Measurements from ENCODE around the gene PURB. TPM values are rescaled to one million over a fixed set of nuclear protein-coding genes. Genes with fewer than 3 reads are reported as not detected.
"Not testable (repeated sequence)": the region's sequence is repeated elsewhere in the genome, so short reads cannot be mapped to it uniquely, and the experiment has no call there.

The PURB gene
- total RNA-seq, 1 donor, result 27.3 TPM

GRCh38 chr7:44849885-44850544 lies 35.3 kb downstream of the PURB start:
- Histone ChIP-seq H3K27me3 (ENCODE audit: insufficient read depth, low read length) (no peaks in the 10 kb centered on the region), H3K4me3 (ENCODE audit: low read length) (no peak overlapping the region), H3K9me3 (ENCODE audit: low read depth, low read length) (no peaks in the 10 kb centered on the region), H3K4me1 (ENCODE audit: insufficient read depth, low read length) (peaks cover 32% of the 10 kb centered on the region)

DNA sequence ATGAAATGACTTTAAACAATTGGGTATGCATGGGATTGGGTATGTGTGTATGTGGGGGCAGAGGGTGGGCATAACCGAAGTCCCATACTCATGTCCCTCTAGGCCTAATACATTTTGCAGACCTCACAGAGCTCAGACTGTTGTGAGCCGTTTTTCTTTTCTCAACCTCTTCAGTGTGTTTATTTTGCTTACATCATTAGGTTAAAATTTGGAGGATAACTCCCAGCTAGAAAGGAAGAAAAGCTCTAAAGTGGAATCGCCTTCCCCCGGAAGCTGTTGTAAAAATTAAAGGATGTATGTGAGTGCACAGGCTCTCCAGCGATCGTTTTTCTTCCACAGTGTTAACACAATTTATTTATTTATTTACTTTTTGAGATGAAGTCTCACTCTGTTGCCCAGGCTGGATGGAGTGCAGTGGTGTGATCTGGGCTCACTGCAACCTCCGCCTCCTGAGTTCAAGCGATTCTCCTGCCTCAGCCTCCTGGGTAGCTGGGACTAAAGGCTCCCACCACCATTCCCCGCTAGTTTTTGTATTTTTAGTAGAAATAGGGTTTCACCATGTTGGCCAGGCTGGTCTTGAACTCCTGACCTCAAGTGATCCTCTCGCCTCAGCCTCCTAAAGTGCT lies 36.0 kb downstream of the PURB start:
- no peaks in the 10 kb centered on the region for H3K27me3 ChIP-seq (ENCODE audit: insufficient read depth, low read length)
- H3K9me3 ChIP-seq (ENCODE audit: low read depth, low read length), result no peaks in the 10 kb centered on the region
- H3K4me3 ChIP-seq (ENCODE audit: low read length), result no peak overlapping the region
- peaks cover 34% of the 10 kb centered on the region for H3K4me1 ChIP-seq (ENCODE audit: insufficient read depth, low read length)

- Histone ChIP-seq H3K9me3 (ENCODE audit: low read depth, low read length) (no peaks in the 10 kb centered on the region), H3K4me3 (ENCODE audit: low read length) (peak within 1 kb of the TSS; percentile 75), H3K27me3 (ENCODE audit: insufficient read depth, low read length) (no peaks in the 10 kb centered on the region), H3K4me1 (ENCODE audit: insufficient read depth, low read length) (peaks cover 36% of the 10 kb centered on the region)
Measured at GRCh38 chr7:44847920-44848634, 37.3 kb downstream of the PURB start, which contains the start of gene H2AZ2. H2AZ2 (minus strand) TSS chr7:44848087; CDS start chr7:44847971, 116 bp downstream.

GRCh38 chr7:44847509-44847919 lies 37.8 kb downstream of the PURB start:
- Histone ChIP-seq H3K4me3 (ENCODE audit: low read length) (peak overlapping the region; percentile 75), H3K9me3 (ENCODE audit: low read depth, low read length) (no peaks in the 10 kb centered on the region), H3K27me3 (ENCODE audit: insufficient read depth, low read length) (no peaks in the 10 kb centered on the region), H3K4me1 (ENCODE audit: insufficient read depth, low read length) (peaks cover 36% of the 10 kb centered on the region)

DNA sequence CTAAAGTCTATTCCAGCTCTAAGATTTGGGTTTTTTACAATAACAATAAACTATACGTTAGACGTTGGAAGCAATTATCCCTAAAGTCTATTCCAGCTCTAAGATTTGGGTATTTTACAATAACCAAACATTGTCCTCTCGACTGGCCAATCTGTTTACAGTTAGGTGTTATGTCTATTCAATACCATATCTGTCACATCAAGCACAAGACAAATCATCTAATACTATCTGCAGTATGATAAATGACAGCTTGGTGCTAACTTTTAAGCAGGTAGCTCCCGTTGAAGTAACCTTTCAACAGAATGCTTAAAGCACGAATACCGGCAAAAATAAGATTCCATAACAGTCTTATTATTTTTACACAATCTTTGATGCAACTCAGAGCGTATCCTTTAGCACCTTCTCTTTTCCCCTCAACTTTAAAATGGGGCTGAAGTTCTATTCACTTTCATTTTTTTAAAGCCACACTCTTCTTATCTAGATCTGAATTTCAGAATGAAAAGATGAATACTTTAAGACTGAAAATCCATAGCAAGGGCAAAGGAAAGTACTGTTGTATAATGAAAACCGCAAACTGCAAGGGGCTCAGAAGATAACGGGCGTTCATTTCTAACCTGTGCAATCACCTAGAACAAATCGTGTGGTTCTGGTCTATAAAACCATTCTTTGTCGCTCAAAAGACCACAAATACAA lies 38.4 kb downstream of the PURB start:
- peaks cover 38% of the 10 kb centered on the region for H3K4me1 ChIP-seq (ENCODE audit: insufficient read depth, low read length)
- no peaks in the 10 kb centered on the region for H3K9me3 ChIP-seq (ENCODE audit: low read depth, low read length)
- H3K4me3 ChIP-seq (ENCODE audit: low read length), result peak overlapping the region; percentile 75
- no peaks in the 10 kb centered on the region for H3K27me3 ChIP-seq (ENCODE audit: insufficient read depth, low read length)

DNA sequence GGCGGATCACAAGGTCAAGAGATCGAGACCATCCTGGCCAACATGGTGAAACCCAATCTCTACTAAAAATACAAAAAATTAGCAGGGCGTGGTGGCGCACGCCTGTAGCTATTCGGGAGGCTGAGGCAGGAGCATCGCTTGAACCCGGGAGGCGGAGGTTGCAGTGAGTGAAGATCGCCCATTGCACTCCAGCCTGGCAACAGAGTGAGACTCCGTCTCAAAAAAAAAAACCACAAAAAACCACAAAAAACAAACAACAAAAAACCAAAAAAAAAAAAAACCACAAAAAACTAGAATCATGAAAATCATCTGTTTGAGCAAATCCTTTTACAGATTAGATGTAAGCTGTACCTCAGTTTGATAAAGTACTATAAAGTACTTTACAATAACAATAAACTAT lies 38.9 kb downstream of the PURB start:
- Histone ChIP-seq H3K4me1 (ENCODE audit: insufficient read depth, low read length) (peaks cover 44% of the 10 kb centered on the region), H3K4me3 (ENCODE audit: low read length) (peak overlapping the region; percentile 75)
- not testable (repeated sequence) for H3K9me3 ChIP-seq (ENCODE audit: low read depth, low read length); H3K27me3 ChIP-seq (ENCODE audit: insufficient read depth, low read length)

GRCh38 chr7:44845451-44845850 lies 39.9 kb downstream of the PURB start:
- no peak overlapping the region for H3K4me3 ChIP-seq (ENCODE audit: low read length)
- H3K27me3 ChIP-seq (ENCODE audit: insufficient read depth, low read length), result no peaks in the 10 kb centered on the region
- H3K4me1 ChIP-seq (ENCODE audit: insufficient read depth, low read length), result peaks cover 51% of the 10 kb centered on the region
- H3K9me3 ChIP-seq (ENCODE audit: low read depth, low read length), result no peaks in the 10 kb centered on the region

DNA sequence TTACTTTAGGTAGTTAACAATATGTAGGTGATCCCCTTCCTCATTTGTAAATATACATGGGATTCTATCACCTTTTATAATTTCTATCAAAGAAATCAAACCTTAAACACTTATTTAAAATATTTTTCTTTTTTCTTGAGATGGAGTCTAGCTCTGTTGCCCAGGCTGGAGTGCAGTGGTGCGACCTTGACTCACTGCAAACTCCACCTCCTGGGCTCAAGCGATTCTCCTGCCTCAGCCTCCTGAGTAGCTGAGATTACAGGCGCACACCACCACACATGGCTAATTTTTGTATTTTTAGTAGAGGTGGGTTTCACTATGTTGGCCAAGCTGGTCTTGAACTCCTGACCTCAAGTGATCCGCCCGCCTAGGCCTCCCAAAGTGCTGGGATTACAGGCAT lies 41.9 kb downstream of the PURB start:
- not testable (repeated sequence) for H3K27me3 ChIP-seq (ENCODE audit: insufficient read depth, low read length); H3K4me3 ChIP-seq (ENCODE audit: low read length); H3K9me3 ChIP-seq (ENCODE audit: low read depth, low read length)
- H3K4me1 ChIP-seq (ENCODE audit: insufficient read depth, low read length), result peaks cover 34% of the 10 kb centered on the region

- peaks cover 33% of the 10 kb centered on the region for H3K4me1 ChIP-seq (ENCODE audit: insufficient read depth, low read length)
- not testable (repeated sequence) for H3K27me3 ChIP-seq (ENCODE audit: insufficient read depth, low read length); H3K9me3 ChIP-seq (ENCODE audit: low read depth, low read length); H3K4me3 ChIP-seq (ENCODE audit: low read length)
Measured at GRCh38 chr7:44842675-44843074, 42.7 kb downstream of the PURB start.

- H3K4me1 ChIP-seq (ENCODE audit: insufficient read depth, low read length), result peaks cover 14% of the 10 kb centered on the region
- H3K27me3 ChIP-seq (ENCODE audit: insufficient read depth, low read length), result no peaks in the 10 kb centered on the region
- H3K9me3 ChIP-seq (ENCODE audit: low read depth, low read length), result no peaks in the 10 kb centered on the region
- no peak overlapping the region for H3K4me3 ChIP-seq (ENCODE audit: low read length)
Measured at GRCh38 chr7:44838751-44839150, 46.6 kb downstream of the PURB start.

DNA sequence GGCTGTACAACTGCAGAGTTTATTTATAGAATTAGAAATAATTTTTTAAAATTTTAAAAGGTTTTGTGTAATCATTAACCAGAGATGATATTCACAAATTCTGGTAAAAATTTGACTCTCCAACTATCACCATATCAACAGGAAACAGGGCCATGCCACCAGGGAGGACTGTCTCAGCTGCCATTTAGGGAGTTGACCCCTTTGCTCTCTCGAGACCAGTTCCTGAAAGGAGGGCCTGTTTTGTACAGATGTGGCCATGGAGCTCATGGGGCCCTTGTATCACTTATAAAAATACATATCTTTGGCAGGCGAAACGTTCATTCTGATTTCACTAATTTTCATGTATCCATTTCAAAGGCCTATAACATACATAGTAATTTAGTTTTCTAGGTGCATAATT lies 57.8 kb downstream of the PURB start:
- H3K9me3 ChIP-seq (ENCODE audit: low read depth, low read length), result no peaks in the 10 kb centered on the region
- H3K27me3 ChIP-seq (ENCODE audit: insufficient read depth, low read length), result no peaks in the 10 kb centered on the region
- no peak overlapping the region for H3K4me3 ChIP-seq (ENCODE audit: low read length)
- H3K4me1 ChIP-seq (ENCODE audit: insufficient read depth, low read length), result peaks cover 14% of the 10 kb centered on the region

Other genes with a start within 250 kb of the PURB start
- gene ZMIZ2, start 136.7 kb downstream of the PURB start, total RNA-seq, result 16.7 TPM
- gene PPIA, start 88.8 kb downstream of the PURB start, total RNA-seq, result 799 TPM
- gene H2AZ2, start 37.4 kb downstream of the PURB start, total RNA-seq, result 121 TPM
- 180 TPM for gene MYO1G, start 93.5 kb upstream of the PURB start, total RNA-seq
- 35.7 TPM for gene CCM2, start 114.7 kb upstream of the PURB start, total RNA-seq
- 0.10 TPM for gene NACAD, start 203.4 kb upstream of the PURB start, total RNA-seq
- gene TBRG4, start 226.2 kb upstream of the PURB start, total RNA-seq, result 51.9 TPM